Esophagus muscularis mucosa (tissue), 4 donors: ENCODE data around the gene NAMPT. TPM values are rescaled to one million over a fixed set of nuclear protein-coding genes. Genes with fewer than 3 reads are reported as not detected.

ENCODE experiments used
- DNase-seq: peaks from one replicate; pipeline ENCODE4 v3.0.0-alpha.2; 2017; ENCODE audit errors: extremely low spot score
- H3K27ac ChIP-seq, 4 donors: fragments of 200-600 bp; sonication (generic); replicated peaks in 1 of 4; 1 replicate in 3 of 4; 2 replicates in 1 of 4; pipeline ENCODE4 v1.5.1; 2016 to 2019; ENCODE audit warnings: mild to moderate bottlenecking in 1 of 4
- H3K27me3 ChIP-seq, 4 donors: fragments of 200-600 bp; sonication (generic); one replicate each; pipeline versions ENCODE4 v1.5.1 to v1.6.0; 2016 to 2019
- H3K36me3 ChIP-seq, 4 donors: fragments of 200-600 bp; sonication (generic); one replicate each; pipeline ENCODE4 v1.5.1; 2016 to 2019
- H3K4me1 ChIP-seq, 4 donors: fragments of 200-600 bp; sonication (generic); one replicate each; pipeline ENCODE4 v1.5.1; 2016 to 2019
- H3K4me3 ChIP-seq, 4 donors: fragments of 200-600 bp; sonication (generic); 1 replicate in 2 of 4; 2 replicates in 2 of 4; pipeline ENCODE4 v1.5.1; 2016 to 2019; ENCODE audit warnings: mild to moderate bottlenecking in 4 of 4, moderate library complexity in 1 of 4
- H3K9me3 ChIP-seq, 4 donors: fragments of 200-600 bp; sonication (generic); 1 replicate in 3 of 4; 2 replicates in 1 of 4; pipeline ENCODE4 v1.5.1; 2016 to 2019
- EP300 ChIP-seq: sonication (generic); formaldehyde crosslinking; IDR thresholded peaks from one replicate; pipeline ENCODE4 v1.6.1; 2017; ENCODE audit warnings: antibody characterized with exemption
- POLR2A ChIP-seq: fragments of 450-650 bp; IDR thresholded peaks from one replicate; pipeline ENCODE4 v1.6.1; 2017; ENCODE audit warnings: antibody characterized with exemption, moderate library complexity, mild to moderate bottlenecking, low read depth
- POLR2AphosphoS5 ChIP-seq, 2 donors: sonication (generic); formaldehyde crosslinking; IDR thresholded peaks; one replicate each; pipeline ENCODE4 v1.6.1; 2017; ENCODE audit warnings: antibody characterized with exemption in 2 of 2
- WGBS: methylation state at CpG from one replicate; pipeline ENCODE4 v1.1.5; 2018; 5-methylcytosine and 5-hydroxymethylcytosine counted together
- intact Hi-C: fragments of 100-400 bp; cut with DNase I; formaldehyde crosslinking; loops from one replicate; pipeline ENCODE4 v1.15.1; 2023
- total RNA-seq, 4 donors: library from RNA; depleted of rRNA; stranded (reverse); fragments of >200 nt; gene quantifications; one replicate each; pipeline versions ENCODE4 v1.1.0 to v1.2.1, GENCODE V29; 2016
- TF ChIP-seq, protein P1 (sequence below), 3 experiments: fragments of 200-600 bp in 2 of 3; fragments of 450-650 bp in 1 of 3; sonication (generic) in 2 of 3; IDR thresholded peaks; one replicate each; pipeline ENCODE4 v1.5.1; 2017 to 2019; ENCODE audit warnings: antibody characterized with exemption in 3 of 3, mild to moderate bottlenecking in 2 of 3, moderate library complexity in 1 of 3

Gene NAMPT
- total RNA-seq, 4 donors from 2014 or later, result 51.2 to 1,009 (median 95.4) TPM

DNA sequence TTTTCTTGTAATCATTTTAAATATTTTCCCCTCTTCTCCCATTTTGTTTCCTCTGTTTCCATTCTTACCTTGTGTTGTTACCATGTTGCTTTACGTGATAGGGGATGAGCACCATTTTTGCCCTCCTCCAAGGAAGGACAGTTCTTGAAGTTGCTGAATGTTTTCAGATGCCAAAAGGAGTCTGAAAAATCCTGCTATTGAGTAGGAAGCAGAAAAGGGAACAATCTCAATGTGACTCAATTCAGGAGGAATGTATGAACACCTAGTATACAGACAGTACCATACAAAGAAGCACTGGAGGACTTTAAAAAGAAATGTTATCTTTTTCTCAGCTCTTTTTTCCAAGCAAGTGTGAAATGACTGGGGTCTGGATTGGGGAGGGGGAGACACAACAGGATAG lies 5.1 kb upstream of the NAMPT start:
- Histone ChIP-seq H3K9me3 (no peaks in the 10 kb centered on the region), H3K4me1 (peaks cover 0 to 7% (median 4%) of the 10 kb centered on the region in 4 donors), H3K27ac (no peak overlapping the region), H3K4me3 (no peak overlapping the region), H3K36me3 (no peaks in the 10 kb centered on the region), H3K27me3 (no peaks in the 10 kb centered on the region)
- intact Hi-C loops, result loop anchor here (5.0 kb wide), 1 partner anchor 122 kb away; no protein-coding TSS in a partner anchor
- no peak for DNase-seq
- TF ChIP-seq POLR2A (no peak), POLR2AphosphoS5 (IDR thresholded peaks at IDR 0.05) (no peak), EP300 (no peak)
- TF ChIP-seq, protein P1, sequence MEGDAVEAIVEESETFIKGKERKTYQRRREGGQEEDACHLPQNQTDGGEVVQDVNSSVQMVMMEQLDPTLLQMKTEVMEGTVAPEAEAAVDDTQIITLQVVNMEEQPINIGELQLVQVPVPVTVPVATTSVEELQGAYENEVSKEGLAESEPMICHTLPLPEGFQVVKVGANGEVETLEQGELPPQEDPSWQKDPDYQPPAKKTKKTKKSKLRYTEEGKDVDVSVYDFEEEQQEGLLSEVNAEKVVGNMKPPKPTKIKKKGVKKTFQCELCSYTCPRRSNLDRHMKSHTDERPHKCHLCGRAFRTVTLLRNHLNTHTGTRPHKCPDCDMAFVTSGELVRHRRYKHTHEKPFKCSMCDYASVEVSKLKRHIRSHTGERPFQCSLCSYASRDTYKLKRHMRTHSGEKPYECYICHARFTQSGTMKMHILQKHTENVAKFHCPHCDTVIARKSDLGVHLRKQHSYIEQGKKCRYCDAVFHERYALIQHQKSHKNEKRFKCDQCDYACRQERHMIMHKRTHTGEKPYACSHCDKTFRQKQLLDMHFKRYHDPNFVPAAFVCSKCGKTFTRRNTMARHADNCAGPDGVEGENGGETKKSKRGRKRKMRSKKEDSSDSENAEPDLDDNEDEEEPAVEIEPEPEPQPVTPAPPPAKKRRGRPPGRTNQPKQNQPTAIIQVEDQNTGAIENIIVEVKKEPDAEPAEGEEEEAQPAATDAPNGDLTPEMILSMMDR (IDR thresholded peaks at IDR 0.05), result no peak
- 6% methylated on average over 1 of the region's 1 CpG for WGBS

DNA sequence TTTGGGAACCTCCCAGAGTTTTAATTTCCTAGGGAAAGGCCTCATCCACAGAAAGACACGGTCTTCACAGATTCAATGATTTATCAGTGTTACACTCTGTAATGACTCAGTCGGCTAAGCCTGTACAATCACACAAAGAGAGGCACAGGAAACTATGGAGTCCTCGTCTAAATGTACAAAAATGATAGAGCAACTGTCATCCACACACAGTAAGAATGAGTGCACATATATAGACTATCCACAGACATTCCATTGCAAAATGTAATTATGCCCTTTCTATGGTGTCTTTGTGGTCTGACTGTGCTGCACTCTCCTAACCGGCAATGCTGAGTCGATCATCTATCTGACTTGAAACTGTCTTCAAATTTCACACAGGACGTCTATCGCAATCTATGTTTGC lies 3.5 kb upstream of the NAMPT start:
- DNase-seq, result no peak
- no peak overlapping the region for H3K27ac ChIP-seq
- WGBS, result 89% methylated on average over 7 of the region's 7 CpGs
- no peaks in the 10 kb centered on the region for H3K9me3 ChIP-seq
- TF ChIP-seq POLR2AphosphoS5 (IDR thresholded peaks at IDR 0.05) (no peak), POLR2A (no peak), EP300 (no peak)
- TF ChIP-seq, protein P1 (IDR thresholded peaks at IDR 0.05), result no peak
- peaks cover 4 to 12% (median 5%) of the 10 kb centered on the region in 4 donors for H3K4me1 ChIP-seq
- H3K4me3 ChIP-seq, result no peak overlapping the region
- no peaks in the 10 kb centered on the region for H3K27me3 ChIP-seq
- intact Hi-C loops, result no loop called here
- H3K36me3 ChIP-seq, result no peaks in the 10 kb centered on the region

DNA sequence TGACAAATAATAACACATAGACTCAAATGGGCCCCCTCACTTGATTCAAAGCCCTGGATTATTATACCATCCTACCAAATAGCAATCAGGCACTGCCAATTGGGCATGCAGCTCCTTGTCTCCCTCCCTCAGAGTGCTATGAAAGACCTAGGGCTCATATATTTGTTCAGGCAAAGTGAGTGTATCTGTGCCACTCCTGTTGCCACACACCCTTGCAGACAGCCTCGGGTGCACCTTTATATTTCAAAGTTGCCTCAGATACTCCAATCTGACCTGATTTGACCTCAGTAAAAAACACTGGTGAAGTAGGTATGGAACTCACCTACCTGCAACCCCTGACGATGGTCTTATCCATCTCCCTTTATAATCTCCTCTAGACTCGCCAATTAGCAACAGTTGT lies 3.0 kb upstream of the NAMPT start:
- H3K36me3 ChIP-seq, result no peaks in the 10 kb centered on the region

DNA sequence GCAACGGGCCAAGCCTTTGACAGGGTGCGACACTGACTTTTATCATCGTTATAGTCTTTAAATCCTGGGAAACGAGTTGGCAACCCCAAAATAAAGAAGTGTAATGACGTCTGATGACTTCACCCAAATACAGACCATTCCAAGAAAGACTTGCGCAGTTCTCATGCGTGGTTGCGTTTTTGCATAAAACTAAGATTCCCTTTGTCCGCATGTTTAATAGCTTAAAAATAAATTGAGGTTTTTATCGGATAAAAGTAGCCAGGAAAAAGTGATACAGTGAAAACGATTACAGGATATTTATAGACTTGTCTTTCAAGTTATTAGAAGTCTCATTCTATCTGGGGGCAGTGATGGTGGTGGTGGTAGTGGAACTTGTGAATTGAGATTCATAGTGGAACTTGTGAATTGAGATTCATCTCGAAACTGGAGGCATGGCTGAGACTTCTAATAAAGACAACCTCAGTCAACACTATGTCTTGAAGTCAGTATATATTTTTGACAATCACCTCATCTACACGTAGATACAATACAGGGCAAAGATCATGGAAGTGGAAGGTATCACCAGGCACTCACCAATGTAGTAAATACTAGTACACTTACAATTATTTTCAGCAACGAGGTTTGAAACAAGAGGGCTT lies 1.2 kb upstream of the NAMPT start:
- Histone ChIP-seq H3K36me3 (no peaks in the 10 kb centered on the region), H3K27ac (peak overlapping the region; percentile 95 to 99 (median 99)), H3K4me1 (peaks cover 4 to 35% (median 26%) of the 10 kb centered on the region in 4 donors), H3K27me3 (no peaks in the 10 kb centered on the region), H3K9me3 (no peaks in the 10 kb centered on the region), H3K4me3 (peak overlapping the region; percentile 78 to 87 (median 84))
- DNase-seq, result no peak
- intact Hi-C loops, result no loop called here
- WGBS, result 28% methylated on average over 14 of the region's 14 CpGs
- TF ChIP-seq, protein P1 (IDR thresholded peaks at IDR 0.05), result no peak
- TF ChIP-seq POLR2A (no peak), POLR2AphosphoS5 (IDR thresholded peaks at IDR 0.05) (no peak), EP300 (no peak)

More for the DNA sequence above, 3.0 kb upstream of the NAMPT start:
- Histone ChIP-seq H3K27ac (no peak overlapping the region), H3K27me3 (no peaks in the 10 kb centered on the region), H3K9me3 (no peaks in the 10 kb centered on the region), H3K4me3 (no peak overlapping the region), H3K4me1 (peaks cover 4 to 17% (median 10%) of the 10 kb centered on the region in 4 donors)
- DNase-seq, result no peak
- intact Hi-C loops, result no loop called here
- WGBS, result 97% methylated on average over 3 of the region's 3 CpGs
- TF ChIP-seq, protein P1 (IDR thresholded peaks at IDR 0.05), result no peak
- TF ChIP-seq EP300, result no peak
- TF ChIP-seq POLR2A, result no peak
- TF ChIP-seq POLR2AphosphoS5 (IDR thresholded peaks at IDR 0.05), result no peak
